Esophagus muscularis mucosa (tissue), 4 donors: ENCODE data around the gene TMEM150C. TPM values are rescaled to one million over a fixed set of nuclear protein-coding genes. Genes with fewer than 3 reads are reported as not detected.

Source experiments
- DNase-seq: peaks from one replicate; pipeline ENCODE4 v3.0.0-alpha.2; 2017; ENCODE audit errors: extremely low spot score
- H3K27ac ChIP-seq, 4 donors: fragments of 200-600 bp; sonication (generic); replicated peaks in 1 of 4; 1 replicate in 3 of 4; 2 replicates in 1 of 4; pipeline ENCODE4 v1.5.1; 2016 to 2019; ENCODE audit warnings: mild to moderate bottlenecking in 1 of 4
- H3K27me3 ChIP-seq, 4 donors: fragments of 200-600 bp; sonication (generic); one replicate each; pipeline versions ENCODE4 v1.5.1 to v1.6.0; 2016 to 2019
- H3K36me3 ChIP-seq, 4 donors: fragments of 200-600 bp; sonication (generic); one replicate each; pipeline ENCODE4 v1.5.1; 2016 to 2019
- H3K4me1 ChIP-seq, 4 donors: fragments of 200-600 bp; sonication (generic); one replicate each; pipeline ENCODE4 v1.5.1; 2016 to 2019
- H3K4me3 ChIP-seq, 4 donors: fragments of 200-600 bp; sonication (generic); 1 replicate in 2 of 4; 2 replicates in 2 of 4; pipeline ENCODE4 v1.5.1; 2016 to 2019; ENCODE audit warnings: mild to moderate bottlenecking in 4 of 4, moderate library complexity in 1 of 4
- H3K9me3 ChIP-seq, 4 donors: fragments of 200-600 bp; sonication (generic); 1 replicate in 3 of 4; 2 replicates in 1 of 4; pipeline ENCODE4 v1.5.1; 2016 to 2019
- EP300 ChIP-seq: sonication (generic); formaldehyde crosslinking; IDR thresholded peaks from one replicate; pipeline ENCODE4 v1.6.1; 2017; ENCODE audit warnings: antibody characterized with exemption
- POLR2A ChIP-seq: fragments of 450-650 bp; IDR thresholded peaks from one replicate; pipeline ENCODE4 v1.6.1; 2017; ENCODE audit warnings: antibody characterized with exemption, moderate library complexity, mild to moderate bottlenecking, low read depth
- POLR2AphosphoS5 ChIP-seq, 2 donors: sonication (generic); formaldehyde crosslinking; IDR thresholded peaks; one replicate each; pipeline ENCODE4 v1.6.1; 2017; ENCODE audit warnings: antibody characterized with exemption in 2 of 2
- WGBS: methylation state at CpG from one replicate; pipeline ENCODE4 v1.1.5; 2018; 5-methylcytosine and 5-hydroxymethylcytosine counted together
- intact Hi-C: fragments of 100-400 bp; cut with DNase I; formaldehyde crosslinking; loops from one replicate; pipeline ENCODE4 v1.15.1; 2023
- total RNA-seq, 4 donors: library from RNA; depleted of rRNA; stranded (reverse); fragments of >200 nt; gene quantifications; one replicate each; pipeline versions ENCODE4 v1.1.0 to v1.2.1, GENCODE V29; 2016
- TF ChIP-seq, protein P1 (sequence below), 3 experiments: fragments of 200-600 bp in 2 of 3; fragments of 450-650 bp in 1 of 3; sonication (generic) in 2 of 3; IDR thresholded peaks; one replicate each; pipeline ENCODE4 v1.5.1; 2017 to 2019; ENCODE audit warnings: antibody characterized with exemption in 3 of 3, mild to moderate bottlenecking in 2 of 3, moderate library complexity in 1 of 3

Gene TMEM150C
- total RNA-seq, 4 donors from 2014 or later, result 3.3 to 8.3 (median 5.6) TPM

DNA sequence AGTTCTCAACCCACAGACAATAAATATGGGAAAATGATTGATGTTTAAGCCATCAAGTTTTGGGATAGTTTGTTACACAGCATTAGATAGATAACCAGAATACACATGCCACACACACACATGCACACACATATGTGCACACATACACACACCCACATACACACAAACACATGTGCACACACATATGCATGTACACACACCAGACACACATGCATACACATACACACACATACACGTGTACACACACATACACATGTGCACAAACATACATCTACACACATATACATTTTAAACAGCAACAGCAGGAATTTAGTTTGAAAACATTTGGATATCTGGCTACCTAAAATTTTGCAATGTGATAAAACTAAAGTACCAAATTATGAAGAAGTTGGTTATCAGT is 42.7 kb upstream of the TMEM150C start:
- intact Hi-C loops, result no loop called here
- Histone ChIP-seq H3K27ac (no peak overlapping the region), H3K4me3 (no peak overlapping the region), H3K9me3 (no peaks in the 10 kb centered on the region), H3K36me3 (no peaks in the 10 kb centered on the region), H3K27me3 (no peaks in the 10 kb centered on the region), H3K4me1 (no peaks in the 10 kb centered on the region)
- 87% methylated on average over 1 of the region's 1 CpG for WGBS
- TF ChIP-seq POLR2AphosphoS5 (IDR thresholded peaks at IDR 0.05) (no peak), EP300 (no peak), POLR2A (no peak)
- TF ChIP-seq, protein P1, sequence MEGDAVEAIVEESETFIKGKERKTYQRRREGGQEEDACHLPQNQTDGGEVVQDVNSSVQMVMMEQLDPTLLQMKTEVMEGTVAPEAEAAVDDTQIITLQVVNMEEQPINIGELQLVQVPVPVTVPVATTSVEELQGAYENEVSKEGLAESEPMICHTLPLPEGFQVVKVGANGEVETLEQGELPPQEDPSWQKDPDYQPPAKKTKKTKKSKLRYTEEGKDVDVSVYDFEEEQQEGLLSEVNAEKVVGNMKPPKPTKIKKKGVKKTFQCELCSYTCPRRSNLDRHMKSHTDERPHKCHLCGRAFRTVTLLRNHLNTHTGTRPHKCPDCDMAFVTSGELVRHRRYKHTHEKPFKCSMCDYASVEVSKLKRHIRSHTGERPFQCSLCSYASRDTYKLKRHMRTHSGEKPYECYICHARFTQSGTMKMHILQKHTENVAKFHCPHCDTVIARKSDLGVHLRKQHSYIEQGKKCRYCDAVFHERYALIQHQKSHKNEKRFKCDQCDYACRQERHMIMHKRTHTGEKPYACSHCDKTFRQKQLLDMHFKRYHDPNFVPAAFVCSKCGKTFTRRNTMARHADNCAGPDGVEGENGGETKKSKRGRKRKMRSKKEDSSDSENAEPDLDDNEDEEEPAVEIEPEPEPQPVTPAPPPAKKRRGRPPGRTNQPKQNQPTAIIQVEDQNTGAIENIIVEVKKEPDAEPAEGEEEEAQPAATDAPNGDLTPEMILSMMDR (IDR thresholded peaks at IDR 0.05), result no peak
- DNase-seq, result no peak

DNA sequence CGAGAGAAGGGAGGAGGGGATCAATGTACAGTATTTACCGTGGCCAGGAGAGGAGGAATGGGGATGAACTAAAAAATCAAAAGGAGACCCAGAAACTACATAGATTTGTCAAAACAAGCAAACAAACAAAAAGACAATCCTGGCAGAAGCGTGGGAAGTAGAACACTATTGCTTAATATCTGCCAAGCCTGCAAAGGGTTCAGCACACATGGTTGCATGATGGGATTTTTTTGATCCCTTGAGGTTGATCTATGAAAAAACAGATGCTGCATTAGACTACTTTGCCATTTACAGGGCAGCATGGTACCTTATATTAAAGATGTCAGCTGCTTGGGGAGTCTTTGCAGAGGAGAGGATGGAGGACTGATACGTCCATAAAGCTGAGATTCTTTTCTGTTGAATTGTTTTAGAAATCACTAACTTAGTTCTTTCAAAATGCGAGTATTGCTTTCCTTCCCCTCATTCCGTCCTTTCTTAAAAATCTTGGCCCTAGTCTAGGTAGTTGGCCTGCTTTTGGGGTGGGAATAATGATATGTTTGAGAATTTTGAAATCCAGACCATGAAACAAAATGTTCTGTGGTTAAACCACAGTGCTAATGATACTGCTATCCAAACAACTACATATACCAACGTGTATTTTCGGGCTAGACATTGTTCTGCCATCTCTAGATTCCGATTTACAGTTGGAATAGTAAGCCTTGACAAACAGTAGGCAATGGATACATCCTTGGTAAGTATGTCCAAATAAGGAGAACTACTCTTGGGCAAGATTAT is 39.6 kb upstream of the TMEM150C start:
- Histone ChIP-seq H3K9me3 (no peaks in the 10 kb centered on the region), H3K27ac (no peak overlapping the region), H3K4me1 (no peaks in the 10 kb centered on the region), H3K4me3 (no peak overlapping the region), H3K36me3 (no peaks in the 10 kb centered on the region), H3K27me3 (peaks cover 0 to 1% (median 0%) of the 10 kb centered on the region in 4 donors)
- 88% methylated on average over 9 of the region's 9 CpGs for WGBS
- TF ChIP-seq EP300, result no peak
- no peak for TF ChIP-seq POLR2A
- no peak for TF ChIP-seq POLR2AphosphoS5 (IDR thresholded peaks at IDR 0.05)
- TF ChIP-seq, protein P1 (IDR thresholded peaks at IDR 0.05), result no peak
- no peak for DNase-seq
- intact Hi-C loops, result no loop called here

DNA sequence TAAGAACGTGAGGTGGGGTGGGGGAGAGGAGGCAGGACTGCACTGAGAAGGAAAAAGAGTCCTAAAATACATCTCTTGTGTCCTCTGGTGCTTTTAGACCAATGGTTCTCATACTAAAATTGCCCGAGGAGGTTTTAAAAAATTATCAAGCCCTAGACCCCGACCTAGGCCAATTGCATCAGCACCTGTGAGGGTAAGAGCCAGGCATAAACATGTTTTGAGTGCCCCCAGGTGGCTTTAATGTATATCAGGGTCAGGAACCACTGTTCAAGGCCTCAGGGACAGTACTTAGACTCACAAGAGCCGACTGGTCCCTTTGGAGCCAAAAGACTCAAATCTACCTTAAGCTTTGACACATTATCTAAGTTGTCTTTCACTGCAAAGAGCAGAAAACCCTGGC is 37.5 kb upstream of the TMEM150C start:
- Histone ChIP-seq H3K27me3 (peaks cover 0 to 4% (median 0%) of the 10 kb centered on the region in 4 donors), H3K4me1 (no peaks in the 10 kb centered on the region), H3K36me3 (no peaks in the 10 kb centered on the region), H3K9me3 (no peaks in the 10 kb centered on the region), H3K27ac (no peak overlapping the region), H3K4me3 (no peak overlapping the region)
- TF ChIP-seq, protein P1 (IDR thresholded peaks at IDR 0.05), result no peak
- TF ChIP-seq POLR2AphosphoS5 (IDR thresholded peaks at IDR 0.05) (no peak), EP300 (no peak), POLR2A (no peak)
- DNase-seq, result no peak
- intact Hi-C loops, result no loop called here
- 72% methylated on average over 4 of the region's 4 CpGs for WGBS

DNA sequence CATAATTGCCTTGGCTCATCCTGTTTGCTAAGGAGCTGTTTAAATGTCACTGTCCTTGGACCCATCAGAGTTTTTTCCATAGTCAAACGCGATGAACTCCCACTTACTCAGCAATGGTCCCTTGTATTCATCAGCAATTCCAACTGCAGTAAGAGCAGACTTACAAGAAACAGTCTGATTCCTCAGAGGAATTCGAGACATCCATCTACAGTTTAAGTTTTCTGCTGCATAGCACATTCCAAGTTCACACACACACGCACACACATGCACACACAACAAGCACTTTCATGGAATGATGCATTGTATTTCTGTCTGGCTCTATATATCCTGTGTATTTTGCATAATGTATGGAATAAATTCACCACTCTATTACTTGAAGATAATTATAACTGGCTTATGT is 32.7 kb upstream of the TMEM150C start:
- 54% methylated on average over 4 of the region's 4 CpGs for WGBS

More for the DNA sequence above, 32.7 kb upstream of the TMEM150C start:
- Histone ChIP-seq H3K27me3 (peaks cover 0 to 4% (median 0%) of the 10 kb centered on the region in 4 donors), H3K36me3 (no peaks in the 10 kb centered on the region), H3K27ac (no peak overlapping the region), H3K4me1 (no peaks in the 10 kb centered on the region), H3K4me3 (no peak overlapping the region), H3K9me3 (no peaks in the 10 kb centered on the region)
- DNase-seq, result no peak
- intact Hi-C loops, result no loop called here
- TF ChIP-seq POLR2A (no peak), EP300 (no peak), POLR2AphosphoS5 (IDR thresholded peaks at IDR 0.05) (no peak)
- TF ChIP-seq, protein P1 (IDR thresholded peaks at IDR 0.05), result no peak
